GM23248 (cell line): ENCODE data around the gene GPC4.

Experiments
- EZH2 ChIP-seq: fragments of 200-600 bp; sonication (generic); IDR thresholded peaks from 2 replicates; pipeline ENCODE4 v1.6.1; 2018; ENCODE audit warnings: antibody characterized with exemption, mild to moderate bottlenecking; ENCODE audit not compliant: insufficient read depth, poor library complexity, severe bottlenecking
- EZH2phosphoT487 ChIP-seq: fragments of 200-600 bp; sonication (generic); IDR thresholded peaks from 2 replicates; pipeline ENCODE4 v1.6.1; 2018; ENCODE audit warnings: antibody characterized with exemption, moderate library complexity, mild to moderate bottlenecking, low read depth; ENCODE audit not compliant: insufficient read depth

DNA sequence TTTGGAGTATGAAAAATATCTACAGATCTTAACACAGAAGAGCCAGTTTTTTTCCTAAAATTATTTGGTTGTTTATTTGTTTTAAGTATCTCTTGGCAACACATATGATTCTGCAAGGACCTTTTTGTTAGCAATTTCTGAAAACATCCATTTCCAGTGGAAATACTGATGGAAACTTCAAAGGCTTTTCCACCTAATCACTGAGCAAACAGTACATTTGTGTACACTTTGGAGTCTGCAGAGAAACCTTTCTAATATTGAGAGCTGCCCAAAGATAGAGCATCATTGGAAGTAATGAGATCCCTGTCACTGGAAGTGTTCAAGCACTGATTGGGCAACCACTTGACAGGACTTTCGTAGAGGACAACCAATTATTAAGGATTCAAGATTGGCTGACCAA, 127.4 kb downstream of the GPC4 start:
- TF ChIP-seq EZH2phosphoT487 (no peak), EZH2 (no peak)
